DOHH2 (cell line): ENCODE data around the gene NAA50.

ENCODE experiments used
- CTCF ChIP-seq: fragments of 200-600 bp; sonication (generic); IDR thresholded peaks from one replicate; pipeline ENCODE4 v1.5.1; 2014; ENCODE audit warnings: antibody characterized with exemption, mild to moderate bottlenecking, low read depth, low read length; ENCODE audit not compliant: poor library complexity, severe bottlenecking
- EZH2phosphoT487 ChIP-seq: fragments of 200-600 bp; sonication (generic); IDR thresholded peaks from 2 replicates; pipeline ENCODE4 v1.6.1; 2017; ENCODE audit warnings: borderline replicate concordance, mild to moderate bottlenecking, antibody characterized with exemption, low read length, moderate library complexity, mixed read lengths

- TF ChIP-seq CTCF (no peak), EZH2phosphoT487 (no peak)
These were observed 24.4 kb downstream of the NAA50 start for GRCh38 chr3:113721636-113722035.
